ENCODE results near the gene ITPR2.

The ITPR2 gene

GRCh38 chr12:26874501-26875296 lies 41.7 kb upstream of the ITPR2 start:
- Histone ChIP-seq H3K9me2 (ENCODE audit: low read depth, low read length) (no peaks in the 10 kb centered on the region), H3F3A (ENCODE audit: insufficient read depth, low read length) (no peaks in the 10 kb centered on the region), H3K27me3 (ENCODE audit: insufficient read depth, low read length) (no peaks in the 10 kb centered on the region), H2AFZ (ENCODE audit: low read length) (no peak overlapping the region), H4K20me1 (ENCODE audit: insufficient read depth, low read length) (no peaks in the 10 kb centered on the region), H3K36me3 (ENCODE audit: insufficient read depth, low read length) (no peaks in the 10 kb centered on the region), H3K4me1 (ENCODE audit: insufficient read depth, low read length, severe bottlenecking) (peaks cover 53% of the 10 kb centered on the region), H3K4me2 (ENCODE audit: low read length) (no peak overlapping the region), H3K9ac (ENCODE audit: low read length) (no peak overlapping the region), H3K79me2 (ENCODE audit: insufficient read depth, low read length) (no peaks in the 10 kb centered on the region), H3K9me3 (ENCODE audit: low read length) (no peaks in the 10 kb centered on the region), H3K27ac (ENCODE audit: low read depth, low read length, poor library complexity, severe bottlenecking) (peak overlapping the region; percentile 40), H3K4me3 (ENCODE audit: low read depth, low read length, poor library complexity, severe bottlenecking) (no peak overlapping the region)
- TF ChIP-seq CTCF (IDR thresholded peaks at IDR 0.05; ENCODE audit: low read length) (no peak), EZH2 (IDR thresholded peaks at IDR 0.05; ENCODE audit: borderline replicate concordance, low read length) (no peak)

GRCh38 chr12:26872625-26873024 lies 39.6 kb upstream of the ITPR2 start:
- TF ChIP-seq CTCF (IDR thresholded peaks at IDR 0.05; ENCODE audit: low read length) = no peak
- no peak for TF ChIP-seq EZH2 (IDR thresholded peaks at IDR 0.05; ENCODE audit: borderline replicate concordance, low read length)
- H3K4me1 ChIP-seq (ENCODE audit: insufficient read depth, low read length, severe bottlenecking) = peaks cover 34% of the 10 kb centered on the region
- no peak overlapping the region for H3K9ac ChIP-seq (ENCODE audit: low read length)
- no peak overlapping the region for H3K4me2 ChIP-seq (ENCODE audit: low read length)
- H3K79me2 ChIP-seq (ENCODE audit: insufficient read depth, low read length) = no peaks in the 10 kb centered on the region
- H3K4me3 ChIP-seq (ENCODE audit: low read depth, low read length, poor library complexity, severe bottlenecking) = no peak overlapping the region
- H3K27ac ChIP-seq (ENCODE audit: low read depth, low read length, poor library complexity, severe bottlenecking) = no peak overlapping the region
- H3K27me3 ChIP-seq (ENCODE audit: insufficient read depth, low read length) = no peaks in the 10 kb centered on the region
- H3F3A ChIP-seq (ENCODE audit: insufficient read depth, low read length) = no peaks in the 10 kb centered on the region
- no peaks in the 10 kb centered on the region for H3K9me2 ChIP-seq (ENCODE audit: low read depth, low read length)
- H3K9me3 ChIP-seq (ENCODE audit: low read length) = no peaks in the 10 kb centered on the region
- H3K36me3 ChIP-seq (ENCODE audit: insufficient read depth, low read length) = no peaks in the 10 kb centered on the region
- H4K20me1 ChIP-seq (ENCODE audit: insufficient read depth, low read length) = no peaks in the 10 kb centered on the region
- no peak overlapping the region for H2AFZ ChIP-seq (ENCODE audit: low read length)

- Histone ChIP-seq H3K9ac (ENCODE audit: low read length) (no peak overlapping the region), H3K4me1 (ENCODE audit: insufficient read depth, low read length, severe bottlenecking) (peaks cover 40% of the 10 kb centered on the region), H4K20me1 (ENCODE audit: insufficient read depth, low read length) (no peaks in the 10 kb centered on the region), H3K36me3 (ENCODE audit: insufficient read depth, low read length) (no peaks in the 10 kb centered on the region), H3K27me3 (ENCODE audit: insufficient read depth, low read length) (no peaks in the 10 kb centered on the region), H3K9me2 (ENCODE audit: low read depth, low read length) (no peaks in the 10 kb centered on the region), H3K79me2 (ENCODE audit: insufficient read depth, low read length) (no peaks in the 10 kb centered on the region), H3K4me2 (ENCODE audit: low read length) (no peak overlapping the region), H3K27ac (ENCODE audit: low read depth, low read length, poor library complexity, severe bottlenecking) (no peak overlapping the region), H3K4me3 (ENCODE audit: low read depth, low read length, poor library complexity, severe bottlenecking) (no peak overlapping the region), H2AFZ (ENCODE audit: low read length) (no peak overlapping the region), H3K9me3 (ENCODE audit: low read length) (no peaks in the 10 kb centered on the region), H3F3A (ENCODE audit: insufficient read depth, low read length) (no peaks in the 10 kb centered on the region)
- no peak for TF ChIP-seq EZH2 (IDR thresholded peaks at IDR 0.05; ENCODE audit: borderline replicate concordance, low read length)
- TF ChIP-seq CTCF (IDR thresholded peaks at IDR 0.05; ENCODE audit: low read length) = no peak
Measured at GRCh38 chr12:26871985-26872384, 39.0 kb upstream of the ITPR2 start.

Data from OCI-LY1 (cell line).